Measurements from ENCODE around the gene GAPDH.
"Not testable (repeated sequence)": the region's sequence is repeated elsewhere in the genome, so short reads cannot be mapped to it uniquely, and the experiment has no call there.

GAPDH gene

GRCh38 chr12:6560501-6561205 lies 26.3 kb downstream of the GAPDH start:
- DNase-seq (ENCODE audit: low read depth in 3 of 3): no peak

DNA sequence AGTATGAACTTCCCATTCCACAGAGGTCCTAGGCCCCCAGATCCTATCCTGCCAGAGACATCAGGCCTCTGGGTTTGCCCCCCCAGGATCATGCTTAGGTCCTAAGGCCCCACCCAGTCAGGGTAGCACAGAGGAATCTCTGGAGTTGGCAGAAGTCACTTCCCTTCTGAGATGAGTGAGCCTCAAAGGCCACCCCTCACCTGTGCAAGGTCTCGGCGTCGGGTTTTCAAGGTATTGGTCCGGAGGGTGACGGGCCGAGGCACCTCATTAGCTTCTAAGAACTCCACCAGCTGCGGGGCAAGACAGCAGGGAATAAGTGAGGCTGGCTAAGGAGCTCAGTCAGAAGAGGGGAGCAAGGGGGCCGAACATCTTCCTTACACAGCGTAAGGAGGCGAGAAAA lies 28.6 kb downstream of the GAPDH start:
- DNase-seq (ENCODE audit: low read depth in 3 of 3): no peak

GRCh38 chr12:6563448-6564050 lies 29.2 kb downstream of the GAPDH start:
- peak in 2 of 3 experiments; percentile 33 to 68 for DNase-seq (ENCODE audit: low read depth in 3 of 3)

DNA sequence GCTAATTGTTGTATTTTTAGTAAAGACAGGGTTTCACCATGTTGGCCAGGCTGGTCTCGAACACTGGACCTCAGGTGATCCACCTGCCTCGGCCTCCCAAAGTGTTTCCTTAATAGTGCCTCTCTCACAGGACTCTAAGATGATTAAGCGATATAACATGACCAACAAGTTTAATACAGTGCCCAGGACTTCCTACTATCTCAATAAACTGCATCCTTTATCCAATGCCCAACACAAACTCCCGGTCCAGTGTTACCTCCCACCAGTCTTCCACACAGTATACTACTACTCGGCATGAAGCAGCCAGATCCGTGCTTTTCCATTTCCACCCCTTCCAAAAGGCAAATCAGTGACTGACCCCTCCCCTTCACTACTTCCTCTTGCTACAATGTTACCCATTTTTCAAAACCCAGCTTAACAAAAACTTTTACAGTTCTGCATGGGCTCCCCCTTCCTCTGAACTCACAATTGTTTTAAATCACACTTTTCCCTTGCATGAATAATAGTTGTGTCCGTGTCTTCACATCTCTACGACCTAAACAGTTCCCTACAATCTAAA lies 32.9 kb downstream of the GAPDH start:
- no peak for DNase-seq (ENCODE audit: low read depth in 3 of 3)

- DNase-seq (ENCODE audit: low read depth in 3 of 3): no peak
Measured at GRCh38 chr12:6569312-6569711, 35.0 kb downstream of the GAPDH start.

GRCh38 chr12:6569786-6570185 lies 35.5 kb downstream of the GAPDH start:
- DNase-seq (ENCODE audit: low read depth in 3 of 3): no peak

GRCh38 chr12:6570264-6570887 lies 36.1 kb downstream of the GAPDH start:
- peak in 1 of 3 experiments; percentile 46 for DNase-seq (ENCODE audit: low read depth in 3 of 3)

- DNase-seq (ENCODE audit: low read depth in 3 of 3): no peak
Measured at GRCh38 chr12:6573001-6573400, 38.7 kb downstream of the GAPDH start.

DNA sequence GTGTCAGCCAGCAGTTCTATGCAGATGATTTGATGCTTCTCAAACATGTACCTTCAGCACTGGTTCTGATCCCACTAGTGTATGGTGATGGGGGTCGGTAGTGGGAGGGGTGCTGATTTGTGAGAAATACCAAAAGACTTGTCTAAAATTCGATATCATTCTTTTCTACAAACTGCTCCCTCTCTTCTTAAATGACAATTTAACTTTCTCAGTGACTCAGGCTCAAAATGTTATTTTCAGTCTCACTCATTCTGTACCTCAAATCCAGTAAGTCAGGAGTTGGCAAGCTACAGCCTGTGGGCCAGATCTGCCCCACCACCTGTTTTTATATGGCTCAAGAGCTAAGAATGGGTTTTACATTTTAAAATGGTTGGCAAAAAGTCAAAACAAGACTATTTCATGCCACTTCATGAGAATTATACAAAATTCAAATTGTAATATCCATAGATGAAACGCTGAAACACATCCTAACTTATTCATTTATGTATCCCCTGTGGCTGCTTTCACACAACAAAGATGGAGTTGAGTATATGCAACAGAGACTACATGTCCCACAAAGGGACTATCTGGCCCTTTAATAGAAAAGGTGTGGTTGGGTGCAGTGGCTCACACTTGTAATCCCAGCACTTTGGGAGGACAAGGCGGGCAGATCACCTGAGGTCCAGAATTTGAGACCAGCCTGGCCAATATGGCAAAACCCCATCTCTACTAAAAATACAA lies 40.4 kb downstream of the GAPDH start:
- DNase-seq (ENCODE audit: low read depth in 3 of 3): no peak

DNA sequence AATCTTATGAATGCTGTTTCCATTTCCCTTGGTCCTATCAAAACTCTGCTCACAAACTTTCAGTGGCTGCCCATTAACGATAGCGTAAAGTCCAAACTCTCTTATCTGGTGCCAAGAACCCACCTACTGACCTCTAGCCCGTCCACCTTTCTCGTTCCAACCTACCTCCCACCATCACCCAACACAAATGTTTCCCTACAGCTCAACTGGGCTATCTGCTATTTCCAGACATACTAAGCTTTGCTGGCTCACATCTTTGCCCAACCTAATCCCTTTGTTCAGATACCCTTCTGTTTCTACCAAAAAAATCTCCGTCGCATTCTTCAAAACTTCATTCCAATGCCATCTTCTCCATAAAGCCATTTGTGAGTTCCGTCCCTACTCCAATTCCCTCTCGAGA lies 41.3 kb downstream of the GAPDH start:
- no peak for DNase-seq (ENCODE audit: low read depth in 3 of 3)

- DNase-seq (ENCODE audit: low read depth in 3 of 3): no peak
Measured at GRCh38 chr12:6582196-6582595, 47.9 kb downstream of the GAPDH start.

DNA sequence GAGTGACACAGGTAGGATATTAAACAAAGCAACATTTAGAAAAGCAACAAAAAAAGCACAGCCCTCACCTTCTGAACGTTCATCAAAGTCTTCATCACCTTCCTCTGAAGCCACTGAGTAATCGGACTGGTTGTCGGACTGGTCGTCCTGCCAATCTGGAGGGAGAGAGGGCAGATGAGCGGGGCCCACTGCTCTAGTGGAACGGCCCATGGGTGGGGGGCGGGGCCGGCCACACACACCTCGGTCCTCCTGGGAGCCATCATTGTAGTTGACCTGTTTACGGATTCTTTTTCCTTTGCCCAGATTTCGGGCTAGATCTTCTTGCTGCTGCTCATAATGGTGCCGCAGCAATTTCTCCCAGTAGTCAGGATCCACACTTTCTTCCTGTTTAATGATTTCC lies 48.6 kb downstream of the GAPDH start:
- DNase-seq (ENCODE audit: low read depth in 3 of 3): no peak

- DNase-seq (ENCODE audit: low read depth in 3 of 3): no peak
Measured at GRCh38 chr12:6584293-6584692, 50.0 kb downstream of the GAPDH start.

DNA sequence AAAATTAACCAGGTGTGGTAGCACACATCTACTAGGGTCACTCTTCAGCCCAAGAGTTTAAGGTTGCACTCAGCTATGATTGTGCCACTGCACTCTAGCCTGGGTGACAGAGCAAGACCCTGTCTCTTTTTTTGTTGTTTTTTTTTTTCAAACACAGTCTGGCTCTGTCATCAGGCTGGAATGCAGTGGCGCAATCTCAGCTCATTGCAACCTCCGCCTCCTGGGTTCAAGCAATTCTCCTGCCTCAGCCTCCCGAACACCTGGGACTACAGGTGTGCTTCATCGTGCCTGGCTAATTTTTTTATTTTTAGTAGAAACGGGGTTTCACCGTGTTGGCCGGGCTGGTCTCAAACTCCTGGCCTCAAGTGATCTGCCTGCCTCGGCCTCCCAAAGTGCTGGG lies 52.3 kb downstream of the GAPDH start:
- not testable (repeated sequence) for DNase-seq (ENCODE audit: low read depth in 3 of 3)
